ENCODE data around the gene TINAG.

- TF ChIP-seq FOXA1 (IDR thresholded peaks at IDR 0.05), result no peak
- TF ChIP-seq ELF4 (IDR thresholded peaks at IDR 0.05), result no peak
- no peak for TF ChIP-seq HDGF (IDR thresholded peaks at IDR 0.05; ENCODE audit: borderline replicate concordance)
- no peak for TF ChIP-seq LEF1 (IDR thresholded peaks at IDR 0.05; ENCODE audit: borderline replicate concordance)
- no peak for TF ChIP-seq BHLHE40 (IDR thresholded peaks at IDR 0.05; ENCODE audit: borderline replicate concordance)
- TF ChIP-seq SP1 (IDR thresholded peaks at IDR 0.05), result no peak
- no peak for TF ChIP-seq FOXM1 (IDR thresholded peaks at IDR 0.05; ENCODE audit: borderline replicate concordance)
Observed at GRCh38 chr6:54390362-54390761, 82.1 kb downstream of the TINAG start.
